ACC112 (cell line): ENCODE results near the gene ANO7.

Experiments
- H2AFZ ChIP-seq: fragments of 200-600 bp; sonication (generic); one replicate; pipeline ENCODE4 v1.6.0; 2017; ENCODE audit warnings: antibody characterized with exemption, low read length; ENCODE audit not compliant: unreplicated experiment
- H3K27ac ChIP-seq: fragments of 200-600 bp; sonication (generic); 2 replicates; pipeline ENCODE4 v1.5.1; 2014; ENCODE audit warnings: low read depth, mild to moderate bottlenecking, antibody characterized with exemption, low read length, moderate library complexity
- H3K27me3 ChIP-seq: fragments of 200-600 bp; sonication (generic); 2 replicates; pipeline ENCODE4 v1.6.1; 2014; ENCODE audit warnings: mild to moderate bottlenecking, antibody characterized with exemption, low read length, moderate library complexity, mixed read lengths; ENCODE audit not compliant: insufficient read depth
- H3K36me3 ChIP-seq: fragments of 200-600 bp; sonication (generic); 2 replicates; pipeline ENCODE4 v1.6.1; 2016; ENCODE audit warnings: mild to moderate bottlenecking, antibody characterized with exemption, low read length, moderate library complexity, mixed read lengths; ENCODE audit not compliant: insufficient read depth
- H3K4me1 ChIP-seq: fragments of 200-600 bp; sonication (generic); one replicate; pipeline ENCODE4 v1.6.1; 2016; ENCODE audit warnings: low read length, mixed read lengths; ENCODE audit not compliant: insufficient read depth, unreplicated experiment, control insufficient read depth
- H3K4me3 ChIP-seq: fragments of 200-600 bp; sonication (generic); 2 replicates; pipeline ENCODE4 v1.5.1; 2014; ENCODE audit warnings: mild to moderate bottlenecking, low read depth, low read length
- H3K79me2 ChIP-seq: fragments of 200-600 bp; sonication (generic); one replicate; pipeline ENCODE4 v1.6.0; 2016; ENCODE audit warnings: low read length; ENCODE audit not compliant: control insufficient read depth, unreplicated experiment, insufficient read depth

The ANO7 gene

DNA sequence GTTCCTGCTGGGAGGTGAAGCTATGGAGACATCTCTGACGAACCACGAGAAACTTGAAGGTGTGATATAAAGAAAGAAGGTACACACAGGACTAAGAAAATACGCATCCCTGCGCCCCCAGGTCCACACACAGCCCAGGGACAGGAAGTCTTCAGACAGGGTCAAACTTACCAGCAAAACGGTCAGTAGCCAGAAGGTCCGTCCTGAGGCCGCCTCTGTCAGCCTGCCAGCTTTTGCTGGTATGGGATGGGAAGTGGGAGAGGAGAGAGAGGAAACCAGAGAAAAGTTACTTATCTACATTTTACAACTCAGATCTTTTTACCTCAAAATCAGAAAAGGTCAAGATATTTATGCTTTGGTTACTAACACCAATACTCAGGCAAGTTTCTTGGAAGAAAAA is 79.8 kb downstream of the ANO7 start:
- Histone ChIP-seq H3K27ac (no peak overlapping the region), H3K27me3 (no peaks in the 10 kb centered on the region), H2AFZ (no peak overlapping the region), H3K79me2 (peaks cover 89% of the 10 kb centered on the region), H3K36me3 (peaks cover 36% of the 10 kb centered on the region), H3K4me3 (no peak overlapping the region), H3K4me1 (peaks cover 30% of the 10 kb centered on the region)

DNA sequence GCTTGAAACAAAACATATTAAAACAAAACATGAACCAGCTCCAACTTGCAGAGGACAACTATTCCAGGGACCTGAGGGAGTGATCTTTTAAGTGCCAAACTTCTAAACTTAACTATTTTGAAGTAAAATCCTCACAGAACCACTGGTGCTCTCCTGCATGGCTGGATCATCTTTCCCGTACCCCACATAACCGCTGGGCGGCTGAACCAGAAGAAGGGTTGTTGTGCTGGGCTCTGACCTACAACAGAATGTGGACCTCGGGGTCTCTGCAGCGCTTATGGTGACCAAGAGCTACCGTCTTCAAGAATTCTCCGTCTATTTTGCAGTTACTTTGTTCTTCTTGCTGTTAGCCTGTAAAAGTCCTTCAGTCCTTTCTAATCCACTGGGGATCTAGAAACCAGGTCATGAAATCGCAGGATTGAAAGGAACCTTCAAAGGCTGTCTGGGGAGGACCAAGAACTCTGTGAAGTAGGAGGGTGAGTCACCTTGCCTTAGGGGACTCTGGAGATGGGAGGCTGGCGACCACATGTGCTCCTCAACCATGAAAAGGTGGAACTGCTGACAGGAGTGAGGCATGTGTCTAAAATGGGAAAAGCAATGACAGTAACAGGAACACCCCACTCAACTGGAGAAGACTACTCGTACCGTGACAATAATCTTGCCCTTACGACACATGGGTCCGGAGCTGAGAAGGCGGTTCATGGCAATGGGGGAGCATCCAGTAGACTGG is 80.4 kb downstream of the ANO7 start:
- Histone ChIP-seq H3K27ac (no peak overlapping the region), H3K79me2 (peaks cover 89% of the 10 kb centered on the region), H3K4me1 (peaks cover 31% of the 10 kb centered on the region), H3K27me3 (no peaks in the 10 kb centered on the region), H2AFZ (no peak overlapping the region), H3K4me3 (peak overlapping the region; percentile 93), H3K36me3 (peaks cover 30% of the 10 kb centered on the region)

DNA sequence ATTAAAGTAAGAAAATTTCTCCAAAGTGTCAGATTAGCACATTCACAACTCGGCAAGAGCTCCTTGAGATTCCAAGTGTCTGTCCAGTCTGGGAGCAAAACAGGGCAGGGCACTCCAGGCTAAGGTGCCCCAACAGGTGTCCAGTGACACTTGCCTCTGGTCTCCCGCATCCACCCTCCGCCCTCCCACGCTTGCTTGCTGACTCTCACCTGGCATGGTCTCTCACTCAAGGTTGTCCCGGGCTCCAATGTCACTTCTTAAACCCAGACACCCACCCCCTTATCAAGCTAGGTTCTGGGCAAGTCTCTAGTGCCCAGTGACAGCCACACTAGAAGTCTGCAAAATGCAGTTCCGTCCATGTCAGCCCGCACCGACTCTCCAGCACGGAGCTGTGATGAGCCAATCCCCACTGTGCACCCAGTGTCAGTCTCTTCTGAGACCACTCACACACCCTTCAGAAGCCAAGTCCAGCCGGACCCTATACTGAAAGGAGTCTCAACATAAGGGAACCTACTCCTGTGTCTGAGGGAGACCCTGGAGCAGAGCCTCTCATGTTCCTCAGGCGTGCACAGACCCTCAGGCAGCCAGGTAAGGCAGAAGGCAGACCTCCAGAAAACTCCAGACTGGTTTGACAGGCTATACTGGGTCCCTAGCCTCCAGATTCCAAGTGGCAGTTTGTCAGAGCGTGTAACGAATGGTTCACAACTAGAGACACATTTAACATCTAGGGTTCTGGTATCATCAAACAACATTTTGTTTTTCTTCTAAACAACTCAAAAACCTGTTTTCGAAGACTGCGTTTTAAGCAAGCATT is 81.4 kb downstream of the ANO7 start:
- Histone ChIP-seq H3K4me3 (peak overlapping the region; percentile 93), H3K27me3 (no peaks in the 10 kb centered on the region), H2AFZ (no peak overlapping the region), H3K4me1 (peaks cover 31% of the 10 kb centered on the region), H3K27ac (no peak overlapping the region), H3K79me2 (peaks cover 92% of the 10 kb centered on the region), H3K36me3 (peaks cover 24% of the 10 kb centered on the region)

DNA sequence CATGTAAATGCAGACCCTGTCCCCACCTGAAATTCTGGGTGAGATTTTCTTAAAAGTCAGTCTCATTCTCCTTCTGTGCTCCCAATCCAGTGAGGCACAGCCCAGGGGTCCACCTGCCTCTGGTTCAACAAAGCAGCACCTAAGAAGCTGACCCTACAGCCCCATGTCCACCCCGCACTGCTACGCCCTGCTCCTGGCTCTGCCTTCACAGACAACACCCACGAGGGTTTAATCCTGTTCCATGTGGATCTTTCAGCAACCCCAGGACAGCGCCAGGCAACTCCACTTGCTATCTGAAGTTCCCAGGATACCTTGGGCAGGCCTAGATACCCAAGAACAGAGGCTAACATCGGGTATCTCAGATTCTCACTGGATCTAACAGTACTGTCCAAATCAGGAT is 82.1 kb downstream of the ANO7 start:
- H3K79me2 ChIP-seq = peaks cover 94% of the 10 kb centered on the region
- no peak overlapping the region for H3K27ac ChIP-seq
- H3K4me3 ChIP-seq = peak overlapping the region; percentile 93
- peaks cover 31% of the 10 kb centered on the region for H3K4me1 ChIP-seq
- no peak overlapping the region for H2AFZ ChIP-seq
- no peaks in the 10 kb centered on the region for H3K27me3 ChIP-seq
- H3K36me3 ChIP-seq = peaks cover 23% of the 10 kb centered on the region

DNA sequence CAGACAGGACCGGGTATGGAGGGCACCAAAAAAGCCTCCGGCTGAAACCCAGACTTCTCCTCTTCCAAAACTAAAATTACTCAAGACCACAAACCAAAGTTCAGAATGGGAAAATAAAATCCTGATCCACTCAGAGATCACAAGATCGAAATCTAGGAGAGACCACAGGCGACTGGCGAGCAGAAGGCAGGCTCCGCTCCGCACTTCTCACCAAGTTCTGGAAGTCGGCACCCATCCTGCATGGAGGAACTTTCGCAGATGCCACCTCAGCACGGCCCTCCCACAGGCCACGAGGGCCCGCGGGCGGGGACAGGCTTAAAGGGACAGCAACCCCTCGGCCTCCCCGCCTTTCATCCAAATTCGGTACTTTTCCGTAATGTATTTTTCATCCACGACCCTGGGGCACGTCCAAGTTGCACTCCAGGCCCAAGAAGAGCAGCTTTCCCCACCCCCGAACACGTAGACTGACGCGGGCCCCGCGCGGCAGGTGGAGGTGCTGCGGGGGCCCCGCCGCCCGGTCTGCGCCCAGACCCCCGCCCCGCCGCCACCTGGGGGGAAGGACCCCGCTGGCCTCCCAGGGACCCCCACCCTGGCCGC is 83.3 kb downstream of the ANO7 start:
- H3K79me2 ChIP-seq = peaks cover 95% of the 10 kb centered on the region
- no peak overlapping the region for H2AFZ ChIP-seq
- peak overlapping the region; percentile 76 for H3K27ac ChIP-seq
- H3K4me1 ChIP-seq = peaks cover 31% of the 10 kb centered on the region
- H3K36me3 ChIP-seq = peaks cover 24% of the 10 kb centered on the region
- H3K4me3 ChIP-seq = peak overlapping the region; percentile 93
- no peaks in the 10 kb centered on the region for H3K27me3 ChIP-seq

- Histone ChIP-seq H3K4me3 (peak overlapping the region; percentile 93), H3K27me3 (no peaks in the 10 kb centered on the region), H3K36me3 (peaks cover 17% of the 10 kb centered on the region), H3K27ac (peak overlapping the region; percentile 76), H2AFZ (peak overlapping the region; percentile 49), H3K79me2 (peaks cover 87% of the 10 kb centered on the region), H3K4me1 (peaks cover 31% of the 10 kb centered on the region)
These were observed 84.1 kb downstream of the ANO7 start for GRCh38 chr2:241272303-241273209.

DNA sequence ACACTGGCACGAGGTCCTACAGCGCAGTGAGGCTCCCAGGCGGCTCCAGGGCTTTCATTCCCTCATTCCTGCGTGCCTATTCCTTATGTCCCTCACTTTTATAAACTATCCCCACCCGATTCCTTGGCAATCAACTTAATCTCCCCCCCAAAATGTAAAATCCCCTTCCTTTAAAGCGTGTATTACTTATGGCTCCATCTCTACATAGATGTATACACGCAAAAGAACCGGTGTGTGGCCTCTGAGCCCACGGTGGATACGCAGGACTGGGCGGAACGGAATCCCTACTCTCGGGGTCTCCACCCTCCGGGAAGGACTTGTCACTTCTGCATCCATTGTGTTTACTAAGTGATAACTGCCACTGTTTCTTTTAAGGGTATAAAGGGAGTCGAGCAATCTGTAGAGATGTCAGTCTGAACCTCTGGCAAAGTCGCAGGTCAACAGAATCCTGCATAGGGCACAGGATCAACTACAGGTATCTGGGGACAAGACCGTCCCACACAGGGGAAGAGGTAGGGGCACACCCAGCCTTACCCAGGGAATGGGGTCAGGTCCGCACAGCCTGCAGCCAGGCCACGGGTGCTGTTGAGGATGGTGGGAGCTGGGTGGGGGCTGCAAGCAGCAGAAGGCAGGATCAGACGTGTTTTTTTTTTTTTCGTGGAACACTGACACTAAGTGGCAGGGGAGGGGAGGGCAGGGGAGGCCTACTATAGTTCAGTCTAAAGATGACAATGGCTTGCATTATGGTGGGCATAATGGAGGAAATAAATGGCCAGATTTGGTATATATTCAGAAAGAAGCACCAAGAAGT is 84.9 kb downstream of the ANO7 start:
- no peaks in the 10 kb centered on the region for H3K27me3 ChIP-seq
- peak overlapping the region; percentile 93 for H3K4me3 ChIP-seq
- H2AFZ ChIP-seq = peak overlapping the region; percentile 49
- peaks cover 86% of the 10 kb centered on the region for H3K79me2 ChIP-seq
- peaks cover 31% of the 10 kb centered on the region for H3K4me1 ChIP-seq
- H3K27ac ChIP-seq = peak overlapping the region; percentile 40; the same call in 1 of the 2 replicates
- peaks cover 10% of the 10 kb centered on the region; the same call in 1 of the 2 replicates for H3K36me3 ChIP-seq

GRCh38 chr2:241274127-241274526 is 85.7 kb downstream of the ANO7 start:
- Histone ChIP-seq H2AFZ (no peak overlapping the region), H3K27me3 (no peaks in the 10 kb centered on the region), H3K79me2 (peaks cover 82% of the 10 kb centered on the region), H3K4me1 (peaks cover 26% of the 10 kb centered on the region), H3K27ac (no peak overlapping the region), H3K36me3 (peaks cover 10% of the 10 kb centered on the region; the same call in 1 of the 2 replicates), H3K4me3 (no peak overlapping the region)
